DND-41 (cell line): ENCODE measurements around the gene FAM114A1.

Source experiments
- ATAC-seq: fragments of 200-7000 bp; cut with Tn5 transposase; 3 replicates; pipeline ENCODE4 v1.9.1; 2021; ENCODE audit warnings: low read depth; ENCODE audit not compliant: insufficient read depth
- DNase-seq: peaks from one replicate; pipeline ENCODE4 v3.0.0-alpha.2; 2020
- H2AFZ ChIP-seq: 2 replicates; pipeline ENCODE4 v1.6.0; 2012; ENCODE audit warnings: low read depth, low read length
- H3K27ac ChIP-seq: 2 replicates; pipeline ENCODE4 v1.5.1; 2012; ENCODE audit warnings: low read length, inconsistent platforms
- H3K27me3 ChIP-seq: fragments of 200-600 bp; sonication (generic); 2 replicates; pipeline ENCODE4 v1.6.0; 2012; ENCODE audit warnings: low read length, mild to moderate bottlenecking, inconsistent platforms; ENCODE audit not compliant: insufficient read depth, poor library complexity
- H3K36me3 ChIP-seq: 2 replicates; pipeline ENCODE4 v1.5.1; 2012; ENCODE audit warnings: low read length, inconsistent platforms; ENCODE audit not compliant: insufficient read depth
- H3K4me1 ChIP-seq: 2 replicates; pipeline ENCODE4 v1.5.1; 2012; ENCODE audit warnings: mild to moderate bottlenecking, low read length; ENCODE audit not compliant: insufficient read depth
- H3K4me2 ChIP-seq: 2 replicates; pipeline ENCODE4 v1.6.0; 2012; ENCODE audit warnings: mild to moderate bottlenecking, moderate library complexity, low read length, inconsistent platforms; ENCODE audit not compliant: insufficient read depth
- H3K4me3 ChIP-seq, 2 experiments: fragments of 200-600 bp in 1 of 2; shearing (Covaris generic) in 1 of 2; 2 replicates each; pipeline ENCODE4 v1.5.1; 2012 to 2016; ENCODE audit warnings: inconsistent platforms in 2 of 2, low read length in 2 of 2, mild to moderate bottlenecking in 2 of 2, low read depth in 1 of 2, moderate library complexity in 1 of 2
- H3K79me2 ChIP-seq: 2 replicates; pipeline ENCODE4 v1.6.0; 2012; ENCODE audit warnings: low read length, inconsistent platforms; ENCODE audit not compliant: insufficient read depth
- H3K9ac ChIP-seq: 2 replicates; pipeline ENCODE4 v1.6.0; 2012; ENCODE audit warnings: low read depth, mild to moderate bottlenecking, inconsistent platforms, low read length, moderate library complexity
- H3K9me3 ChIP-seq: 2 replicates; pipeline ENCODE4 v1.5.1; 2012; ENCODE audit warnings: low read length, moderate library complexity, mild to moderate bottlenecking, inconsistent platforms; ENCODE audit not compliant: insufficient read depth, severe bottlenecking
- H4K20me1 ChIP-seq: 2 replicates; pipeline ENCODE4 v1.6.0; 2012; ENCODE audit warnings: low read length; ENCODE audit not compliant: insufficient read depth
- CTCF ChIP-seq: IDR thresholded peaks from 2 replicates; pipeline ENCODE4 v1.5.1; 2012; ENCODE audit warnings: borderline replicate concordance, low read length, moderate library complexity, mild to moderate bottlenecking; ENCODE audit not compliant: poor library complexity, severe bottlenecking; ENCODE audit errors: extremely low read depth
- EZH2 ChIP-seq: IDR thresholded peaks from 3 replicates; pipeline ENCODE4 v1.6.1; 2012; ENCODE audit warnings: borderline replicate concordance, low read depth, mild to moderate bottlenecking, moderate library complexity, low read length, inconsistent platforms; ENCODE audit not compliant: severe bottlenecking

Gene FAM114A1

GRCh38 chr4:38976308-38976707, 108.7 kb downstream of the FAM114A1 start:
- no peaks in the 10 kb centered on the region for H3K79me2 ChIP-seq
- no peaks in the 10 kb centered on the region for H3K36me3 ChIP-seq
- H3K27me3 ChIP-seq = no peaks in the 10 kb centered on the region
- no peaks in the 10 kb centered on the region for H4K20me1 ChIP-seq
- no peaks in the 10 kb centered on the region for H3K4me1 ChIP-seq
- no peaks in the 10 kb centered on the region for H3K9me3 ChIP-seq
- DNase-seq (no peak), ATAC-seq (no peak)
- H3K27ac ChIP-seq = no peak overlapping the region
- H3K4me3 ChIP-seq = no peak overlapping the region
- no peak overlapping the region for H3K9ac ChIP-seq
- H3K4me2 ChIP-seq = no peak overlapping the region
- no peak for TF ChIP-seq EZH2
- no peak for TF ChIP-seq CTCF
- H2AFZ ChIP-seq = no peak overlapping the region

- H3K36me3 ChIP-seq = no peaks in the 10 kb centered on the region
- TF ChIP-seq CTCF = no peak
- no peak for TF ChIP-seq EZH2
- no peaks in the 10 kb centered on the region for H4K20me1 ChIP-seq
Measured at GRCh38 chr4:38979081-38979480, 111.5 kb downstream of the FAM114A1 start.

DNA sequence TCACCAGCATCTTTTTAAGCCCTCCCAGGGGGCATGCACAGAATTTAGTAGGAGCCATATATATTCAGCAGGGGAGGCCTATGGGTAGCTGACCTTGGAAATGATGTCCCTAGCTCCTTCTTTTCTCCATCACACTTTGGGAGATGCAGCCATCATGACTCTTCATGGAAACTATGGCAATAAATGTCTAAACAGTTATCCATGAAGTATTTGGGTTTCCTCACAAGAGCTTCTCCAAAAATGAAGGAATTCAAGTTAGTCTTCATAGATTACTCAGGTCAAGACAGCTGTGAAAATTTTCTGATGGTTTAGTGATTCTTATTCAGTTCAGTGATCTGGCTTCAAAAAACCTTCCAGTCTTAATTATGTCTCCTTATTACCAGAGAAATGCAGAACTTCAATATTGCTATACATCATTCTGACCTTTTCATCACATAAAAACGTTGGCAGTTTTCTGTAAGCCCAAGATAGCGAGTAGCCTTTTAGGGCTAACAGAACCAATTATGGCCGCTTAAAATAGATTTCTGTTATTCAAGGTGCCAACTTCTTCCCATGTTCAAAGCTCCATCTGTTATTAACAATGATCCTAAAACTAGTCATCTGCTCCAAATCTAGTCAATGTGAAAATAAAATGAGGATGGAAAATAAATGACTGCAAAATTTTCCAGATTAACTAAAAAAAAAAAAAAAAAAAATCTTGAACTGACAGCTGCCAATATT, 112.1 kb downstream of the FAM114A1 start:
- no peak for ATAC-seq
- TF ChIP-seq EZH2 (no peak), CTCF (no peak)
- no peak overlapping the region for H2AFZ ChIP-seq
- no peaks in the 10 kb centered on the region for H3K36me3 ChIP-seq
- H3K9ac ChIP-seq = no peak overlapping the region
- no peak overlapping the region for H3K27ac ChIP-seq
- DNase-seq = no peak
- no peak overlapping the region for H3K4me2 ChIP-seq
- no peaks in the 10 kb centered on the region for H3K79me2 ChIP-seq
- H4K20me1 ChIP-seq = no peaks in the 10 kb centered on the region
- no peaks in the 10 kb centered on the region for H3K27me3 ChIP-seq
- no peaks in the 10 kb centered on the region for H3K9me3 ChIP-seq
- H3K4me1 ChIP-seq = no peaks in the 10 kb centered on the region
- no peak overlapping the region for H3K4me3 ChIP-seq

More at GRCh38 chr4:38979081-38979480, 111.5 kb downstream of the FAM114A1 start:
- Histone ChIP-seq H3K27me3 (no peaks in the 10 kb centered on the region), H3K9ac (no peak overlapping the region), H3K79me2 (no peaks in the 10 kb centered on the region), H3K4me2 (no peak overlapping the region), H3K27ac (no peak overlapping the region), H3K9me3 (no peaks in the 10 kb centered on the region), H2AFZ (no peak overlapping the region), H3K4me3 (no peak overlapping the region), H3K4me1 (no peaks in the 10 kb centered on the region)
- no peak for ATAC-seq
- DNase-seq = no peak
